Vagina (tissue), 2 donors: ENCODE measurements around the gene ZMYND8. TPM values are rescaled to one million over a fixed set of nuclear protein-coding genes. Genes with fewer than 3 reads are reported as not detected.

Experiments used
- DNase-seq, 2 donors: peaks; one replicate each; pipeline ENCODE4 v3.0.0-alpha.2; 2017; ENCODE audit errors: extremely low spot score in 2 of 2
- H3K27ac ChIP-seq: fragments of 200-600 bp; sonication (generic); one replicate; pipeline ENCODE4 v1.5.1; 2019
- H3K27me3 ChIP-seq: fragments of 200-600 bp; sonication (generic); one replicate; pipeline ENCODE4 v1.5.1; 2019
- H3K36me3 ChIP-seq, 2 donors: fragments of 200-600 bp; sonication (generic); one replicate each; pipeline ENCODE4 v1.5.1; 2017 to 2019
- H3K4me1 ChIP-seq: fragments of 200-600 bp; sonication (generic); one replicate; pipeline ENCODE4 v1.5.1; 2019
- H3K4me3 ChIP-seq, 2 donors: fragments of 200-600 bp; sonication (generic); 1 replicate in 1 of 2; 2 replicates in 1 of 2; pipeline ENCODE4 v1.5.1; 2016 to 2019
- H3K9me3 ChIP-seq: fragments of 200-600 bp; sonication (generic); one replicate; pipeline ENCODE4 v1.5.1; 2019
- CTCF ChIP-seq, 3 experiments: fragments of 450-650 bp in 2 of 3; fragments of 200-600 bp in 1 of 3; sonication (generic) in 1 of 3; IDR thresholded peaks; one replicate each; pipeline ENCODE4 v1.5.1; 2017 to 2019; ENCODE audit warnings: antibody characterized with exemption in 3 of 3, mild to moderate bottlenecking in 2 of 3, moderate library complexity in 2 of 3
- POLR2A ChIP-seq, 2 donors: fragments of 450-650 bp; IDR thresholded peaks; one replicate each; pipeline ENCODE4 v1.6.1; 2017; ENCODE audit warnings: antibody characterized with exemption in 2 of 2, mild to moderate bottlenecking in 2 of 2, moderate library complexity in 2 of 2
- POLR2AphosphoS5 ChIP-seq, 2 donors: sonication (generic); formaldehyde crosslinking; IDR thresholded peaks; one replicate each; pipeline ENCODE4 v1.9.0; 2017; ENCODE audit warnings: antibody characterized with exemption in 2 of 2, mild to moderate bottlenecking in 2 of 2, low read depth in 1 of 2; ENCODE audit not compliant: insufficient read depth in 1 of 2
- intact Hi-C: fragments of 100-400 bp; cut with DNase I; formaldehyde crosslinking; loops from one replicate; pipeline ENCODE4 v1.15.1; 2023
- total RNA-seq: library from RNA; depleted of rRNA; stranded (reverse); fragments of >200 nt; gene quantifications from one replicate; pipeline ENCODE4 v1.2.3, GENCODE V29; 2016

ZMYND8 gene
- total RNA-seq, 1 donor from 2014 or later: 91.1 TPM

- H3K36me3 ChIP-seq: peaks cover 0 to 12% of the 10 kb centered on the region in 2 donors
Observed at GRCh38 chr20:47346172-47346571, 10.3 kb downstream of the ZMYND8 start.

GRCh38 chr20:47345214-47345613, 11.3 kb downstream of the ZMYND8 start:
- DNase-seq: no peak
- H3K36me3 ChIP-seq: peaks cover 0 to 12% of the 10 kb centered on the region in 2 donors
- no peak overlapping the region for H3K4me3 ChIP-seq
- H3K9me3 ChIP-seq: no peaks in the 10 kb centered on the region
- no peaks in the 10 kb centered on the region for H3K27me3 ChIP-seq
- H3K27ac ChIP-seq: no peak overlapping the region
- peaks cover 28% of the 10 kb centered on the region for H3K4me1 ChIP-seq
- intact Hi-C loops: no loop called here
- TF ChIP-seq CTCF (IDR thresholded peaks at IDR 0.05): no peak

More at GRCh38 chr20:47346172-47346571, 10.3 kb downstream of the ZMYND8 start:
- TF ChIP-seq POLR2A (IDR thresholded peaks at IDR 0.05) (no peak), CTCF (IDR thresholded peaks at IDR 0.05) (no peak), POLR2AphosphoS5 (IDR thresholded peaks at IDR 0.05; ENCODE audit: insufficient read depth in 1 of 2, low read depth in 1 of 2) (no peak)
- Histone ChIP-seq H3K27ac (no peak overlapping the region), H3K9me3 (no peaks in the 10 kb centered on the region), H3K27me3 (no peaks in the 10 kb centered on the region), H3K4me3 (no peak overlapping the region), H3K4me1 (peaks cover 37% of the 10 kb centered on the region)
- intact Hi-C loops: no loop called here
- DNase-seq: no peak

- Histone ChIP-seq H3K36me3 (peaks cover 0 to 12% of the 10 kb centered on the region in 2 donors), H3K27ac (peak overlapping the region; percentile 59), H3K27me3 (no peaks in the 10 kb centered on the region), H3K4me1 (peaks cover 6% of the 10 kb centered on the region), H3K9me3 (no peaks in the 10 kb centered on the region), H3K4me3 (no peak overlapping the region)
- no peak for TF ChIP-seq CTCF (IDR thresholded peaks at IDR 0.05)
- TF ChIP-seq POLR2AphosphoS5 (IDR thresholded peaks at IDR 0.05; ENCODE audit: insufficient read depth in 1 of 2, low read depth in 1 of 2): no peak
- TF ChIP-seq POLR2A (IDR thresholded peaks at IDR 0.05): no peak
- intact Hi-C loops: no loop called here
- DNase-seq: no peak
Observed at GRCh38 chr20:47343007-47343472, 13.5 kb downstream of the ZMYND8 start.

- peaks cover 39% of the 10 kb centered on the region for H3K4me1 ChIP-seq
- no peaks in the 10 kb centered on the region for H3K27me3 ChIP-seq
- H3K27ac ChIP-seq: no peak overlapping the region
- no peak for DNase-seq
- H3K4me3 ChIP-seq: no peak overlapping the region
- intact Hi-C loops: no loop called here
- no peaks in the 10 kb centered on the region for H3K36me3 ChIP-seq
- TF ChIP-seq POLR2A (IDR thresholded peaks at IDR 0.05) (no peak), POLR2AphosphoS5 (IDR thresholded peaks at IDR 0.05; ENCODE audit: insufficient read depth in 1 of 2, low read depth in 1 of 2) (no peak), CTCF (IDR thresholded peaks at IDR 0.05) (no peak)
- no peaks in the 10 kb centered on the region for H3K9me3 ChIP-seq
Observed at GRCh38 chr20:47338131-47338628, 18.3 kb downstream of the ZMYND8 start.

- H3K9me3 ChIP-seq: no peaks in the 10 kb centered on the region
- no peak for TF ChIP-seq CTCF (IDR thresholded peaks at IDR 0.05)
- TF ChIP-seq POLR2AphosphoS5 (IDR thresholded peaks at IDR 0.05; ENCODE audit: insufficient read depth in 1 of 2, low read depth in 1 of 2): no peak
- no peak for TF ChIP-seq POLR2A (IDR thresholded peaks at IDR 0.05)
- H3K4me3 ChIP-seq: no peak overlapping the region
- peaks cover 40% of the 10 kb centered on the region for H3K4me1 ChIP-seq
- no peaks in the 10 kb centered on the region for H3K36me3 ChIP-seq
- no peak for DNase-seq
- peak overlapping the region; percentile 91 for H3K27ac ChIP-seq
- intact Hi-C loops: no loop called here
- H3K27me3 ChIP-seq: no peaks in the 10 kb centered on the region
Observed at GRCh38 chr20:47337413-47337812, 19.1 kb downstream of the ZMYND8 start.
